Mesothelial cell of epicardium (in vitro differentiated cells): Measurements from ENCODE around the gene AIPL1. TPM values are rescaled to one million over a fixed set of nuclear protein-coding genes. Genes with fewer than 3 reads are reported as not detected.

Source experiments
- DNase-seq, 2 experiments: peaks; one replicate each; pipeline ENCODE4 v3.0.0; 2021; ENCODE audit warnings: low spot score in 2 of 2; ENCODE audit not compliant: unreplicated experiment in 2 of 2
- H3K27ac Mint-ChIP-seq: 2 replicates; pipeline ENCODE4 v1.8.0; 2021; ENCODE audit warnings: mixed read lengths
- H3K27me3 Mint-ChIP-seq: 2 replicates; pipeline ENCODE4 v1.8.0; 2021; ENCODE audit warnings: low read depth, mixed read lengths
- H3K36me3 Mint-ChIP-seq: 2 replicates; pipeline ENCODE4 v1.8.0; 2021; ENCODE audit warnings: mixed read lengths
- H3K4me1 Mint-ChIP-seq: 2 replicates; pipeline ENCODE4 v1.8.0; 2021; ENCODE audit warnings: mixed read lengths
- H3K4me3 Mint-ChIP-seq: 2 replicates; pipeline ENCODE4 v1.8.0; 2021; ENCODE audit warnings: mild to moderate bottlenecking, moderate library complexity, mixed read lengths
- H3K9me3 Mint-ChIP-seq: 2 replicates; pipeline ENCODE4 v1.8.0; 2021; ENCODE audit warnings: mixed read lengths
- CTCF ChIP-seq: fragments of 200-600 bp; sonication (generic); IDR thresholded peaks from one replicate; pipeline ENCODE4 v1.5.0; 2021; ENCODE audit warnings: antibody characterized with exemption; ENCODE audit not compliant: unreplicated experiment
- total RNA-seq: library from RNA; stranded (reverse); gene quantifications from 3 replicates; pipeline ENCODE4 v1.2.1, GENCODE V29; 2021

AIPL1 gene
- total RNA-seq, 1 donor from 2014 or later = not detected

GRCh38 chr17:6376931-6377361 lies 58.0 kb downstream of the AIPL1 start:
- peaks cover 4% of the 10 kb centered on the region for H3K27me3 Mint-ChIP-seq
- H3K9me3 Mint-ChIP-seq = peaks cover 21% of the 10 kb centered on the region
- peak overlapping the region; percentile 35 for H3K27ac Mint-ChIP-seq
- peaks cover 27% of the 10 kb centered on the region for H3K4me1 Mint-ChIP-seq
- DNase-seq = no peak
- no peak overlapping the region for H3K4me3 Mint-ChIP-seq
- H3K36me3 Mint-ChIP-seq = no peaks in the 10 kb centered on the region
- TF ChIP-seq CTCF = no peak

- H3K4me3 Mint-ChIP-seq = peak overlapping the region; percentile 41
These were observed 60.1 kb downstream of the AIPL1 start for GRCh38 chr17:6374761-6375312.

GRCh38 chr17:6374271-6374691 lies 60.6 kb downstream of the AIPL1 start:
- Mint-ChIP-seq H3K9me3 (peaks cover 13% of the 10 kb centered on the region), H3K27ac (peak overlapping the region; percentile 82), H3K4me3 (peak overlapping the region; percentile 41), H3K27me3 (peaks cover 4% of the 10 kb centered on the region), H3K36me3 (no peaks in the 10 kb centered on the region), H3K4me1 (peaks cover 27% of the 10 kb centered on the region)
- DNase-seq = no peak
- no peak for TF ChIP-seq CTCF

More at GRCh38 chr17:6374761-6375312, 60.1 kb downstream of the AIPL1 start:
- Mint-ChIP-seq H3K9me3 (peaks cover 15% of the 10 kb centered on the region), H3K4me1 (peaks cover 27% of the 10 kb centered on the region), H3K36me3 (no peaks in the 10 kb centered on the region), H3K27me3 (peaks cover 4% of the 10 kb centered on the region), H3K27ac (peak overlapping the region; percentile 82)
- no peak for DNase-seq
- TF ChIP-seq CTCF = no peak

Other genes with a start within 250 kb of the AIPL1 start
- gene PIMREG, start 9.3 kb upstream of the AIPL1 start, total RNA-seq = 12.1 to 13.9 TPM (median 12.2 TPM) in 3 replicates
- 1.9 to 2.4 TPM (median 2.3 TPM) in 3 replicates for gene PITPNM3, start 121.4 kb upstream of the AIPL1 start, total RNA-seq
- 36.1 to 45.3 TPM (median 41.1 TPM) in 3 replicates for gene KIAA0753, start 205.6 kb upstream of the AIPL1 start, total RNA-seq
- 41.0 to 52.4 TPM (median 45.5 TPM) in 3 replicates for gene TXNDC17, start 205.9 kb upstream of the AIPL1 start, total RNA-seq
- gene MED31, start 216.5 kb upstream of the AIPL1 start, total RNA-seq = 11.8 to 13.5 TPM (median 12.1 TPM) in 3 replicates
- 6.1 to 7.6 TPM (median 7.1 TPM) in 3 replicates for gene C17orf100, start 216.6 kb upstream of the AIPL1 start, total RNA-seq